H1 (cell line): ENCODE measurements around the gene TRAPPC12. TPM values are rescaled to one million over a fixed set of nuclear protein-coding genes. Genes with fewer than 3 reads are reported as not detected.

ENCODE experiments used
- CTCF ChIA-PET: fragments of 300-600 bp; sonication (Branson Sonifier 250); formaldehyde crosslinking; loops from one replicate; lab custom pipeline; 2021; ENCODE audit not compliant: partially characterized antibody; lab: Charles Lee
- POLR2A ChIA-PET: fragments of 300-600 bp; sonication (Branson Sonifier 250); formaldehyde crosslinking; loops from one replicate; lab custom pipeline; 2021; ENCODE audit warnings: inconsistent platforms; ENCODE audit not compliant: partially characterized antibody; lab: Charles Lee
- DNase-seq, 2 experiments: peaks; one replicate each; pipeline versions ENCODE4 v3.0.0 to v3.0.0-alpha.2; 2010 to 2022; ENCODE audit warnings: low spot score in 2 of 2, low read depth in 1 of 2, mixed read lengths in 1 of 2
- FAIRE-seq: peaks from 2 replicates; lab custom pipeline; 2011; peaks lifted over from hg19 to GRCh38; lab: Jason Lieb, UNC
- H2AFZ ChIP-seq: 2 replicates; pipeline ENCODE4 v1.8.1; 2012; ENCODE audit warnings: low read length, inconsistent platforms
- H2AK5ac ChIP-seq: 2 replicates; pipeline ENCODE4 v1.6.1; 2013; ENCODE audit warnings: low read depth, low read length
- H2BK120ac ChIP-seq: replicated peaks from 2 replicates; pipeline ENCODE3; 2013; ENCODE audit warnings: low read depth, low read length, inconsistent platforms
- H2BK12ac ChIP-seq: 2 replicates; pipeline ENCODE4 v1.6.1; 2013; ENCODE audit warnings: low read depth, low read length
- H2BK15ac ChIP-seq: 2 replicates; pipeline ENCODE4 v1.6.1; 2013; ENCODE audit warnings: low read length
- H2BK20ac ChIP-seq: 2 replicates; pipeline ENCODE4 v1.6.1; 2013; ENCODE audit warnings: low read length
- H2BK5ac ChIP-seq: 2 replicates; pipeline ENCODE4 v1.6.1; 2013; ENCODE audit warnings: low read depth, low read length
- H3K14ac ChIP-seq: 2 replicates; pipeline ENCODE4 v1.6.1; 2013; ENCODE audit warnings: inconsistent platforms; ENCODE audit not compliant: insufficient read length
- H3K18ac ChIP-seq: 2 replicates; pipeline ENCODE4 v1.6.1; 2013; ENCODE audit warnings: low read length; ENCODE audit errors: extremely low read depth
- H3K23ac ChIP-seq: 2 replicates; pipeline ENCODE4 v1.6.1; 2013; ENCODE audit warnings: inconsistent platforms; ENCODE audit not compliant: insufficient read length
- H3K23me2 ChIP-seq: 2 replicates; pipeline ENCODE4 v1.6.1; 2013; ENCODE audit warnings: low read depth, low read length
- H3K27ac ChIP-seq: 2 replicates; pipeline ENCODE4 v1.6.1; 2011; ENCODE audit warnings: low read depth, low read length, inconsistent platforms
- H3K27me3 ChIP-seq, 4 experiments: replicated peaks in 1 of 4; 1 replicate in 1 of 4; 2 replicates in 3 of 4; pipeline versions ENCODE4 v1.6.1 to v1.8.1; 2011 to 2013; ENCODE audit warnings: low read length in 3 of 4, mild to moderate bottlenecking in 3 of 4, inconsistent platforms in 2 of 4, mixed read lengths in 2 of 4, moderate library complexity in 1 of 4; ENCODE audit not compliant: control insufficient read depth in 3 of 4, insufficient read depth in 3 of 4; ENCODE audit errors: extremely low read depth in 1 of 4
- H3K36me3 ChIP-seq, 4 experiments: 2 replicates each; pipeline versions ENCODE4 v1.6.1 to v1.8.1; 2011 to 2013; ENCODE audit warnings: mild to moderate bottlenecking in 4 of 4, low read length in 3 of 4, moderate library complexity in 2 of 4, control low read depth in 1 of 4, inconsistent platforms in 1 of 4; ENCODE audit not compliant: insufficient read depth in 4 of 4, control insufficient read depth in 2 of 4
- H3K4ac ChIP-seq: replicated peaks from 2 replicates; pipeline ENCODE3; 2013; ENCODE audit warnings: low read length, low read depth, mixed read lengths, inconsistent platforms; ENCODE audit not compliant: insufficient read length
- H3K4me1 ChIP-seq, 4 experiments: replicated peaks in 1 of 4; 1 replicate in 1 of 4; 2 replicates in 3 of 4; pipeline versions ENCODE4 v1.6.1 to v1.8.1; 2011 to 2013; ENCODE audit warnings: low read length in 3 of 4, inconsistent platforms in 2 of 4, mixed read lengths in 1 of 4; ENCODE audit not compliant: insufficient read depth in 4 of 4, control insufficient read depth in 3 of 4
- H3K4me2 ChIP-seq, 2 experiments: 2 replicates each; pipeline versions ENCODE4 v1.6.1 to v1.8.1; 2011 to 2013; ENCODE audit warnings: low read depth in 2 of 2, low read length in 2 of 2, control low read depth in 1 of 2, inconsistent platforms in 1 of 2, mild to moderate bottlenecking in 1 of 2; ENCODE audit not compliant: insufficient read depth in 1 of 2
- H3K4me3 ChIP-seq, 4 experiments: fragments of 200-600, 300-600 bp in 1 of 4; sonication (generic), shearing (Covaris generic), sonication (Bioruptor Twin) in 1 of 4; 2 replicates each; pipeline versions ENCODE4 v1.5.1 to v1.8.1; 2011 to 2016; ENCODE audit warnings: low read length in 4 of 4, low read depth in 3 of 4, control low read depth in 2 of 4, inconsistent platforms in 2 of 4, mild to moderate bottlenecking in 2 of 4, mixed read lengths in 1 of 4, moderate library complexity in 1 of 4; ENCODE audit not compliant: insufficient read depth in 2 of 4; ENCODE audit errors: extremely low read depth in 1 of 4
- H3K56ac ChIP-seq: replicated peaks from 2 replicates; pipeline ENCODE3; 2013; ENCODE audit warnings: low read depth, mild to moderate bottlenecking, mixed read lengths, low read length, inconsistent platforms; ENCODE audit not compliant: insufficient read length
- H3K79me1 ChIP-seq: 2 replicates; pipeline ENCODE4 v1.6.1; 2013; ENCODE audit warnings: low read depth, low read length, control low read depth
- H3K79me2 ChIP-seq, 2 experiments: 2 replicates each; pipeline versions ENCODE4 v1.6.1 to v1.8.1; 2012 to 2013; ENCODE audit warnings: low read length in 2 of 2, mild to moderate bottlenecking in 2 of 2, inconsistent platforms in 1 of 2; ENCODE audit not compliant: insufficient read depth in 2 of 2, control insufficient read depth in 1 of 2
- H3K9ac ChIP-seq, 4 experiments: replicated peaks in 1 of 4; 1 replicate in 1 of 4; 2 replicates in 3 of 4; pipeline versions ENCODE4 v1.6.1 to v1.8.1; 2011 to 2013; ENCODE audit warnings: low read depth in 3 of 4, low read length in 3 of 4, control low read depth in 2 of 4, mild to moderate bottlenecking in 2 of 4, moderate library complexity in 2 of 4, inconsistent platforms in 1 of 4; ENCODE audit errors: extremely low read depth in 1 of 4
- H3K9me3 ChIP-seq, 2 experiments: 2 replicates each; pipeline versions ENCODE4 v1.6.1 to v1.8.1; 2012 to 2013; ENCODE audit warnings: mild to moderate bottlenecking in 2 of 2, moderate library complexity in 2 of 2, control low read depth in 1 of 2, inconsistent platforms in 1 of 2, low read depth in 1 of 2, low read length in 1 of 2, mixed read lengths in 1 of 2; ENCODE audit not compliant: insufficient read depth in 2 of 2
- H4K20me1 ChIP-seq, 2 experiments: replicated peaks in 1 of 2; 2 replicates each; pipeline versions ENCODE3 to v1.8.1; 2011 to 2013; ENCODE audit warnings: inconsistent platforms in 2 of 2, low read length in 2 of 2, mild to moderate bottlenecking in 1 of 2; ENCODE audit not compliant: insufficient read depth in 2 of 2, control insufficient read depth in 1 of 2
- H4K5ac ChIP-seq: 2 replicates; pipeline ENCODE4 v1.6.1; 2013; ENCODE audit warnings: low read length, low read depth, mixed read lengths, inconsistent platforms; ENCODE audit not compliant: insufficient read length
- H4K8ac ChIP-seq: 2 replicates; pipeline ENCODE4 v1.8.0; 2013; ENCODE audit warnings: mild to moderate bottlenecking, moderate library complexity, low read length, inconsistent platforms; ENCODE audit not compliant: insufficient read depth; ENCODE audit errors: extremely low read depth
- H4K91ac ChIP-seq: replicated peaks from 2 replicates; pipeline ENCODE3; 2013; ENCODE audit warnings: low read length, mixed read lengths, inconsistent platforms; ENCODE audit not compliant: insufficient read length
- BCL11A ChIP-seq, 2 experiments: IDR thresholded peaks; one replicate each; pipeline ENCODE4 v1.6.1; 2011; ENCODE audit warnings: low read depth in 2 of 2, low read length in 2 of 2, mild to moderate bottlenecking in 2 of 2
- WGBS, 2 experiments: shearing (Covaris generic) in 1 of 2; methylation state at CpG; one replicate each; pipeline versions ENCODE4 v1.1.6 to v1.1.7; 2013 to 2015; ENCODE audit warnings: low lambda C conversion rate in 2 of 2, mixed read lengths in 2 of 2, inconsistent platforms in 1 of 2, low coverage in 1 of 2, missing lambda C conversion rate in 1 of 2; ENCODE audit not compliant: insufficient replicate concordance in 2 of 2, insufficient coverage in 1 of 2, insufficient read length in 1 of 2; ENCODE audit errors: extremely low coverage in 1 of 2, missing lambda C conversion rate in 1 of 2; 5-methylcytosine and 5-hydroxymethylcytosine counted together
- polyA plus RNA-seq, 7 experiments: library from polyadenylated mRNA; depleted of rRNA in 3 of 7; stranded (reverse) in 5 of 7; unstranded in 2 of 7; fragments of >200 nt in 5 of 7; fragments of 200-250 nt in 2 of 7; gene quantifications; 1 replicate in 5 of 7; 2 replicates in 1 of 7; 4 replicates in 1 of 7; pipeline versions ENCODE4 v1.2.1 to v1.2.3, GENCODE V29; 2011 to 2013; ENCODE audit warnings: missing spikeins in 2 of 7, mixed read lengths in 2 of 7
- total RNA-seq: library from RNA; stranded (reverse); fragmentation: NEBNext Ultra II Directional; extraction: Animal tissue kit (Norgen Biotek cat#: 25700); gene quantifications from 2 replicates; pipeline ENCODE4 v1.2.1, GENCODE V29; 2021

TRAPPC12 gene
- total and polyA plus RNA-seq, 2 of the 8 experiments (the other 6 are each of a cell fraction or from before 2014, with no cell fraction given), result 35.0 to 67.3 TPM

GRCh38 chr2:3504741-3505140, 125.2 kb downstream of the TRAPPC12 start:
- no peak overlapping the region for H4K8ac ChIP-seq
- H4K91ac ChIP-seq, result no peak overlapping the region
- H3K9ac ChIP-seq, result no peak overlapping the region
- no peaks in the 10 kb centered on the region; the same call in 1 of the 2 replicates for H3K79me1 ChIP-seq
- no peak overlapping the region for H2BK5ac ChIP-seq
- FAIRE-seq (no peak), DNase-seq (no peak)
- no peak overlapping the region for H3K56ac ChIP-seq
- H3K36me3 ChIP-seq, result peaks cover 0 to 6% (median 0%) of the 10 kb centered on the region in 4 experiments; a peak in 1 of 8 replicates
- no peaks in the 10 kb centered on the region for H3K9me3 ChIP-seq
- no peak overlapping the region for H2BK15ac ChIP-seq
- no peak overlapping the region for H3K23ac ChIP-seq
- H3K27me3 ChIP-seq, result no peaks in the 10 kb centered on the region
- H3K4ac ChIP-seq, result no peak overlapping the region
- ChIA-PET CTCF (interaction anchor here (1.8 kb wide), 1 partner anchor 76 kb away, joined by 4 read pairs; no protein-coding TSS in a partner anchor), POLR2A (interaction anchor here (0.8 to 3.3 kb wide), 4 partner anchors 10 to 15 kb away, joined by 3 to 9 read pairs (median 5); no protein-coding TSS in a partner anchor)
- no peak overlapping the region for H2AK5ac ChIP-seq
- no peaks in the 10 kb centered on the region; a peak in 1 of 4 replicates for H3K79me2 ChIP-seq
- no peak overlapping the region for H3K4me2 ChIP-seq
- H3K23me2 ChIP-seq, result peaks cover 2% of the 10 kb centered on the region; the same call in 1 of the 2 replicates
- peaks cover 0 to 2% of the 10 kb centered on the region in 2 experiments for H4K20me1 ChIP-seq
- H2AFZ ChIP-seq, result no peak overlapping the region
- no peak overlapping the region for H3K14ac ChIP-seq
- H3K4me3 ChIP-seq, result no peak overlapping the region
- H2BK20ac ChIP-seq, result no peak overlapping the region
- WGBS, 2 experiments, result 91% methylated on average over 5 of the region's 5 CpGs; no CpG with 5 or more reads in 1 of the 2 experiments
- H4K5ac ChIP-seq, result no peak overlapping the region
- H3K27ac ChIP-seq, result no peak overlapping the region
- TF ChIP-seq BCL11A (IDR thresholded peaks at IDR 0.05; ENCODE audit: low read depth in 2 of 2, low read length in 2 of 2), result no peak
- H3K18ac ChIP-seq, result no peak overlapping the region
- H3K4me1 ChIP-seq, result no peaks in the 10 kb centered on the region
- H2BK12ac ChIP-seq, result no peak overlapping the region
- no peak overlapping the region for H2BK120ac ChIP-seq
